HG03060 (cell line): Measurements from ENCODE around the gene LPGAT1.
"Not testable (repeated sequence)": the region's sequence is repeated elsewhere in the genome, so short reads cannot be mapped to it uniquely, and the experiment has no call there.

Experiments
- ATAC-seq: cut with Tn5 transposase; IDR thresholded peaks from one replicate; pipeline ENCODE4 v1.9.1; 2021; ENCODE audit warnings: low read depth, moderate number of reproducible peaks; ENCODE audit not compliant: unreplicated experiment

LPGAT1 gene, protein sequence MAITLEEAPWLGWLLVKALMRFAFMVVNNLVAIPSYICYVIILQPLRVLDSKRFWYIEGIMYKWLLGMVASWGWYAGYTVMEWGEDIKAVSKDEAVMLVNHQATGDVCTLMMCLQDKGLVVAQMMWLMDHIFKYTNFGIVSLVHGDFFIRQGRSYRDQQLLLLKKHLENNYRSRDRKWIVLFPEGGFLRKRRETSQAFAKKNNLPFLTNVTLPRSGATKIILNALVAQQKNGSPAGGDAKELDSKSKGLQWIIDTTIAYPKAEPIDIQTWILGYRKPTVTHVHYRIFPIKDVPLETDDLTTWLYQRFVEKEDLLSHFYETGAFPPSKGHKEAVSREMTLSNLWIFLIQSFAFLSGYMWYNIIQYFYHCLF

DNA sequence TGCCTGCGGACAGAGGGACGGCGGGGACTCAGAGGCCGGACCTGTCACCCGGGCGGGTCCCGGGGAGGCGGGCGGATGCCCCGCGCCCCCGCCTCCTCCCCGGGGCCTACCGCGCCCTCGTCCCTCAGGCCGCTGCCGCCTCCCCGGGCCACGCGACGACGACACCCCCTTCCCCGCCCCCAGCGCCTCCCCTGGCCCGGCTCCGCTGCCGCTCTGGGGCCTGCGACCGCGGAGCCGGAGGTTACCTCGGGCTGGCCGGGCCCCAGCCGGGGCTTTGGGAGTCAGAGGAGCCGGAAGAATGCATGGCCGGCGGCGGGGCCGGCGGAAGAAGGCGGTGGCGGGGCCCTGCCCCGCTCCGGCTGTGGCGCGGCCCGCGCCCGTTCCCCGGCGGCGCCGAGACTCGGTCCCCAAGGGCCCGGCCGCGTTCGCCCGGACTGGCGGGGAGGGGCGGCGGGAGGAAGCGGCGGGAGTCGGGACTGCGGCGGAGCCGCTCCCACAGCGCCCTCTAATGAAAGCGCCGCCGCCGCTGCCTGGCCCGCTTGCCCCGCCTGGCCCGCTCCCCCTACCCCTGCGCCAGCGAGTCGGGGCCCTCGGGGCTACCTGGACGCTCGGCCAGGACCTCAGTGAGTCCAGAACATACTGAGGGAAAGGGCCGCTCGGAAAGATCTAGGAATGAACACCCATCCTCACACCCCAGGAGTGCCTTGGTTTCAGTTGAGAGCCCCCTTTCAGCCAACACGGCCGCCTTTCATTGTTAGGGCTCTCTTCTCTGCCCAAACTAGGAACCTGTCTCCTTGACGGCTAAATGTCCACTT is at the start of gene LPGAT1:
Gene LPGAT1 (minus strand): TSS at position 436 of the 815 bp plus-strand sequence. CDS start 1,467 bp downstream, outside the sequence.
- ATAC-seq: no peak

GRCh38 chr1:211879475-211879874 is 48.9 kb upstream of the LPGAT1 start:
- no peak for ATAC-seq

DNA sequence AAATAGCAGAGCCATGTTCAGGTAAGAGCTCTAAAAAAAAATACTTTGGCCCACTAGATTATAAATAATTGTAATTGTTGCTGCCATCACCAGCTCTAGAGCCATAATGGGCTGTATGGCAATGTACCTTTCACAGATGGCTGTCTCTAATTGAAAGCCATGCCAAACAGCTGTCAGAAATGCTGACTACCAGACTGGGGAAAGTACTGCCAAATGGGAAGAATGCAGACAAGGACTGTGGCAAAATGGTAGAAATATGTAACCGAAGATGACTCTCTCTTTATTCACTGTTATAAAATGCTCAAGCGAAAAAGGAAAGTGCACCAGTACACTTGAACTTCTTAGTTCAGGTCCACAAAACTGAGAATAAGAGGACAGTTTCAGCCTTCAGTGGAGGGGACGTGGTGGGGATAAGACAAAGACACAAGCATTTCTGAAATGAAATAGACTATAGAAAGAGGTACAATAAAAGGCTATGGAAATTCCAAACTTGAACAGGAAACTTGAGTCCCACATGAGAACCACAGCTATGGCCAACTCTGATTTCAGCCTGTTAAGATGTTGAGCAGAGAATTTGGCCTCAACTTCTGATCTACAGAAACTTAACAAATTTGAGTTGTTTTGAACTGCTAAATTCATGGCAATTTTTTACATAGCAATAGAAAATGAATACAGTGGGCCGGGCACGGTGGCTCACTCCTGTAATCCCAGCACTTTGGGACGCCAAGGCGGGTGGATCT is 46.5 kb upstream of the LPGAT1 start:
- no peak for ATAC-seq

GRCh38 chr1:211875541-211875940 is 45.0 kb upstream of the LPGAT1 start:
- no peak for ATAC-seq

GRCh38 chr1:211874521-211875347 is 44.2 kb upstream of the LPGAT1 start:
- ATAC-seq: no peak

DNA sequence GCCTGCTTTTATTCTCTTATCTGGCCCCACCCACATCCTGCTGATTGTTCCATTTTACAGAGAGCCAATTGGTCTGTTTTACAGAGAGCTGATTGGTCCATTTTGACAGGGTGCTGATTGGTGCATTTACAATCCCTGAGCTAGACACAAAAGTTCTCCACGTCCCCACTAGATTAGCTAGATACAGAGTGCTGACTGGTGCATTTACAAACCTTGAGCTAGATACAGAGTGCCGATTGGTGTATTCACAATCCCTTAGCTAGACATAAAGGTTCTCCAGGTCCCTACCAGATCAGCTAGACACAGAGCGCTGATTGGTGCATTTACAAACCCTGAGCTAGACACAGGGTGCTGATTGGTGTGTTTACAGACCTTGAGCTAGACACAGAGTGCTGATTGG is 43.2 kb upstream of the LPGAT1 start:
- not testable (repeated sequence) for ATAC-seq

DNA sequence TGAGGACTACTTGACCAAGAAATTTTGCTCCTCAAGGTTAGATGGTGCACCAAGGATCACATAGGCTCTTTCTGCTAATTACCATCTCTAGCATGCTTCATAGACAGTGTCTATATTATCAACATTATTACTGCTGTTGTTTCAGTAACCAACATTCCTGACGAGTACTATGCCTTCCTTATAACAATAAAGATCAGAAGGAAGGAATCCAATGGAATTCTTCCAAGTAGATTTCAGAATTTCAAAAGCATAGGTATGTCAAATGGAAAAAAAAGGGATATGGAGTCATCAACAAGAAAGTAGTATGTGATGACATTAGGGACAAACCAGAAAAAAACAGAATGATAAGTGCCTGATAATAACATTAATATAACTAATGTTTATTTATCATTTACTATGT is 39.6 kb upstream of the LPGAT1 start:
- no peak for ATAC-seq

- ATAC-seq: no peak
Measured at GRCh38 chr1:211865180-211865579, 34.6 kb upstream of the LPGAT1 start.

DNA sequence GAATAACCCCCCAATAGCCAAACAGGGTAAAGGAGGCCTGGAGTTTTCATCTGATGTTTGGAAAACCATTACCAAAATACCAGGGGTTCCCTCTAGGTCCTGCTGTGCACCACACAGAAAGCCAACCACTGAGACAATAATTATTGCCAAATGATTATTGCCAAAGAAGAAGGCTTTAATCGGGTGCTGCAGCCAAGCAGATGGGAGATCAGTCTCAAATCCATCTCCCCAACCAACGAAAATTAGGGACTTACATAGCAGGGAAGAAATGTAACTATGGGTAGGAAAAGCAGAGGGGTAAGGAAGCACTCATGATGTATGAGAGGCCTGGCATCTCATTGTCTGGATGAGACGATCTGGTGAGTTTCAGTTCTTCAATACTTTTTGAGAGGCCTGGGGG is 28.8 kb upstream of the LPGAT1 start:
- ATAC-seq: no peak

DNA sequence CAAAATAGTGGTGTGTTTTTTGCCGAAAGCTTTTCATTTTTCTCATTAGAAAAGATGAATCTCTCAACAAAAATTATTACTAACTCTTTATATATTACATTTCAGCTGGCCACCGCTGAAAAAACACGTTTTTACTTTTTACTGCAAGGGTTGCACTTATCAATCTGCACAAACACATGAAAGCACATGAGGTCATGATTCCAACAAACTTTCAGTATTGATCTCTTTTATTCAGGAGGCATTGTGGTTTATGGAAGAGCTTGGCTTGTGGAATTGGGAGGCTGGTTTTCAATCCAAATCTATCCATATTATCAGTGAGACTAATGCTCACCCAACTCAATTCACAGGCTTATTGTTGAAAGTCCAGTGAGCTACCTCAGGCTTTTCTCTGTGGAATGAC is 20.6 kb upstream of the LPGAT1 start:
- ATAC-seq: no peak

DNA sequence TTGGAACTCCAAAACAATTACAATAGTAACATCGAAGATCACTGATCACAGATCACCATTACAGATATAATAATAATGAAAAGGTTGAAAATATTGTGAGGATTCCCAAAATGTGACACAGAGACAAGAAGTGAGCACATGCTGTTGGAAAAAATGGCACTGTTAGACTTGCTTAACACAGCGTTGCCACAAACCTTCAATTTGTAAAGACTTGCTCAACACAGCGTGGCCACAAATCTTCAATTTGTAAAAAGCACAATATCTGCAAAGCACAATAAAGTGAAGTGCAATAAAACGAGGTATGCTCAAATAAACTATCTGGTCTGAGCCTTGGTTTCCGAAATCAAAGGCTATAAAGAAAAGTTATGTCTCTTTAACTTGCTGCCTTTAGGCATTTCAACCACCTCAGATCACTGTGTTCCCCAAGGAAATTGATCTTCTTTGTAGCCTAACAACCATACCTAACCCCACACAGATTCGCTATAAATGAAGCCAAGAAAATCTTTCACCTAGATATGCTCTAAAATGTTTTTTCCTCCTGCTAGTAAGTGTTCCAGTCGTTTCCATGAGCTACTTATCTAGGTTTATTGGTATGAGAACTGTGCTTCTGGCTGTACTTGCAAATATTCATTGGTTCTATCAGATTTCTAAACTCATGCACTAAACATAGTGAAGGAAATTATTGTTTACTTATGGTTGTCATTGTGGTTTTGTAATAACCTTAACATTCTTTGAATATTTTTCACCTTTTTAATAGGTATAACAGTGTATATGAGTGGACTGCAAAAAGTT is 13.1 kb upstream of the LPGAT1 start:
- no peak for ATAC-seq

- no peak for ATAC-seq
Measured at GRCh38 chr1:211843018-211843417, 12.5 kb upstream of the LPGAT1 start.

- no peak for ATAC-seq
Measured at GRCh38 chr1:211842518-211842917, 12.0 kb upstream of the LPGAT1 start.

- no peak for ATAC-seq
Measured at GRCh38 chr1:211839106-211839505, 8.5 kb upstream of the LPGAT1 start.

- ATAC-seq: no peak
Measured at GRCh38 chr1:211833174-211833820, 2.7 kb upstream of the LPGAT1 start.

GRCh38 chr1:211832661-211833060 is 2.1 kb upstream of the LPGAT1 start:
- no peak for ATAC-seq

- ATAC-seq: no peak
Measured at GRCh38 chr1:211831558-211832323, 1.2 kb upstream of the LPGAT1 start.

GRCh38 chr1:211830055-211830327 is 572 bp downstream of the LPGAT1 start:
- no peak for ATAC-seq
